Astrocyte (in vitro differentiated cells and primary cell): Measurements from ENCODE around the gene PRKCE.

Experiments
- EZH2 ChIP-seq: IDR thresholded peaks from 2 replicates; pipeline ENCODE4 v1.6.1; 2012; ENCODE audit warnings: mild to moderate bottlenecking, low read length, inconsistent platforms; ENCODE audit not compliant: insufficient read depth
- TF ChIP-seq, protein P1 (sequence below): IDR thresholded peaks from 2 replicates; pipeline ENCODE4 v1.5.1; 2011; ENCODE audit warnings: low read depth, mild to moderate bottlenecking, inconsistent platforms, low read length, moderate library complexity; ENCODE audit not compliant: insufficient read depth

DNA sequence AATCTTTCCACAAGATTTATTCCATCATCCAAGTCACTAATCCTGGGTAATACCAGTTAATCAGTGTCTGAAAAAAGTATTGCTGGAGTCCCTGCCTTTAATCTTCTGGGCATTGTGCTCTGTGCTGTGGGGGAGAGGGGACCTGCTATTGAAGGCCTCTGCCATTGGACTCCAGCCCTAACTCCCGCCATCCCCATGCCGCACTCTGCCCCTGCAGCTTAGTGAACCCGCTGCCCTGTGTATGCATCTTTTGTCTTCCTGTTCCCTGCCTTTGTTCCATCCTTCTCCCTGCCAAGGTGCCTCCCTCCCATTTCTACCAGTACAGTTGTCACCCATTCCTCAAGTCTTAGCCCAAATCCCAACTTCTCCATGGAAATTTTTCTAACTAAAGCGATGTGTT, 532.0 kb downstream of the PRKCE start:
- TF ChIP-seq, protein P1, sequence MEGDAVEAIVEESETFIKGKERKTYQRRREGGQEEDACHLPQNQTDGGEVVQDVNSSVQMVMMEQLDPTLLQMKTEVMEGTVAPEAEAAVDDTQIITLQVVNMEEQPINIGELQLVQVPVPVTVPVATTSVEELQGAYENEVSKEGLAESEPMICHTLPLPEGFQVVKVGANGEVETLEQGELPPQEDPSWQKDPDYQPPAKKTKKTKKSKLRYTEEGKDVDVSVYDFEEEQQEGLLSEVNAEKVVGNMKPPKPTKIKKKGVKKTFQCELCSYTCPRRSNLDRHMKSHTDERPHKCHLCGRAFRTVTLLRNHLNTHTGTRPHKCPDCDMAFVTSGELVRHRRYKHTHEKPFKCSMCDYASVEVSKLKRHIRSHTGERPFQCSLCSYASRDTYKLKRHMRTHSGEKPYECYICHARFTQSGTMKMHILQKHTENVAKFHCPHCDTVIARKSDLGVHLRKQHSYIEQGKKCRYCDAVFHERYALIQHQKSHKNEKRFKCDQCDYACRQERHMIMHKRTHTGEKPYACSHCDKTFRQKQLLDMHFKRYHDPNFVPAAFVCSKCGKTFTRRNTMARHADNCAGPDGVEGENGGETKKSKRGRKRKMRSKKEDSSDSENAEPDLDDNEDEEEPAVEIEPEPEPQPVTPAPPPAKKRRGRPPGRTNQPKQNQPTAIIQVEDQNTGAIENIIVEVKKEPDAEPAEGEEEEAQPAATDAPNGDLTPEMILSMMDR, result no peak
- TF ChIP-seq EZH2, result no peak
